Osteoblast (primary cell): Measurements from ENCODE around the gene LGMN. TPM values are rescaled to one million over a fixed set of nuclear protein-coding genes. Genes with fewer than 3 reads are reported as not detected.
A peak's percentile ranks its signal among the peaks of the same experiment; 100 is the strongest.

Experiments used
- DNase-seq: peaks from one replicate; pipeline ENCODE4 v3.0.0; 2011; ENCODE audit warnings: low spot score, mixed read lengths; ENCODE audit not compliant: insufficient read length; ENCODE audit errors: missing footprints
- H2AFZ ChIP-seq: 2 replicates; pipeline ENCODE4 v1.6.0; 2011; ENCODE audit warnings: mild to moderate bottlenecking, low read length
- H3K27ac ChIP-seq: 2 replicates; pipeline ENCODE4 v1.5.1; 2011; ENCODE audit warnings: mild to moderate bottlenecking, low read depth, low read length, moderate library complexity
- H3K27me3 ChIP-seq: 2 replicates; pipeline ENCODE4 v1.6.0; 2012; ENCODE audit warnings: mild to moderate bottlenecking, control low read depth, inconsistent platforms, low read length, moderate library complexity; ENCODE audit not compliant: insufficient read depth
- H3K36me3 ChIP-seq: 2 replicates; pipeline ENCODE4 v1.5.1; 2011; ENCODE audit warnings: mild to moderate bottlenecking, low read length, control low read depth, moderate library complexity; ENCODE audit not compliant: insufficient read depth
- H3K4me1 ChIP-seq: 2 replicates; pipeline ENCODE4 v1.5.1; 2011; ENCODE audit warnings: mild to moderate bottlenecking, low read length, control low read depth, moderate library complexity; ENCODE audit not compliant: insufficient read depth
- H3K4me2 ChIP-seq: 2 replicates; pipeline ENCODE4 v1.6.0; 2011; ENCODE audit warnings: mild to moderate bottlenecking, low read length; ENCODE audit not compliant: insufficient read depth
- H3K4me3 ChIP-seq: fragments of 200-600 bp; sonication (generic); 3 replicates; pipeline ENCODE4 v1.5.1; 2012; ENCODE audit warnings: mild to moderate bottlenecking, low read length, inconsistent platforms; ENCODE audit not compliant: insufficient read depth
- H3K79me2 ChIP-seq: 2 replicates; pipeline ENCODE4 v1.6.0; 2012; ENCODE audit warnings: mild to moderate bottlenecking, low read length, control low read depth, inconsistent platforms; ENCODE audit not compliant: insufficient read depth
- H3K9me3 ChIP-seq: 2 replicates; pipeline ENCODE4 v1.5.1; 2011; ENCODE audit warnings: low read depth, low read length, control low read depth
- H4K20me1 ChIP-seq: 2 replicates; pipeline ENCODE4 v1.6.0; 2012; ENCODE audit warnings: mild to moderate bottlenecking, low read length, control low read depth; ENCODE audit not compliant: insufficient read depth
- CTCF ChIP-seq: IDR thresholded peaks from 2 replicates; pipeline ENCODE4 v1.5.1; 2011; ENCODE audit warnings: mild to moderate bottlenecking, low read depth, low read length, moderate library complexity; ENCODE audit errors: extremely low read depth
- total RNA-seq: library from RNA; depleted of rRNA; stranded (reverse); fragments of >200 nt; gene quantifications from 2 replicates; pipeline ENCODE4 v1.2.3, GENCODE V29; 2012

LGMN gene
- total RNA-seq, 1 donor: 89.4 TPM

GRCh38 chr14:92670643-92671366 is 77.6 kb downstream of the LGMN start:
- no peaks in the 10 kb centered on the region for H3K36me3 ChIP-seq
- TF ChIP-seq CTCF: no peak
- H3K4me1 ChIP-seq: peaks cover 10% of the 10 kb centered on the region
- no peak overlapping the region for H3K4me2 ChIP-seq
- H3K27ac ChIP-seq: peak overlapping the region; percentile 31
- no peaks in the 10 kb centered on the region for H4K20me1 ChIP-seq
- H3K4me3 ChIP-seq: no peak overlapping the region
- no peaks in the 10 kb centered on the region for H3K79me2 ChIP-seq
- H2AFZ ChIP-seq: no peak overlapping the region
- no peaks in the 10 kb centered on the region for H3K9me3 ChIP-seq
- peak; percentile 89 for DNase-seq
- no peaks in the 10 kb centered on the region for H3K27me3 ChIP-seq

GRCh38 chr14:92670160-92670559 is 78.3 kb downstream of the LGMN start:
- Histone ChIP-seq H2AFZ (no peak overlapping the region), H3K27ac (peak overlapping the region; percentile 31)

GRCh38 chr14:92668276-92668973 is 80.0 kb downstream of the LGMN start:
- H3K27me3 ChIP-seq: no peaks in the 10 kb centered on the region

More at GRCh38 chr14:92670160-92670559, 78.3 kb downstream of the LGMN start:
- Histone ChIP-seq H3K9me3 (no peaks in the 10 kb centered on the region), H3K4me3 (no peak overlapping the region), H3K4me2 (no peak overlapping the region), H3K27me3 (no peaks in the 10 kb centered on the region), H3K79me2 (no peaks in the 10 kb centered on the region), H3K4me1 (peaks cover 10% of the 10 kb centered on the region), H3K36me3 (no peaks in the 10 kb centered on the region), H4K20me1 (no peaks in the 10 kb centered on the region)
- TF ChIP-seq CTCF: peak; percentile 29
- DNase-seq: peak; percentile 90

More at GRCh38 chr14:92668276-92668973, 80.0 kb downstream of the LGMN start:
- Histone ChIP-seq H3K27ac (no peak overlapping the region), H3K4me3 (no peak overlapping the region), H3K36me3 (no peaks in the 10 kb centered on the region), H4K20me1 (no peaks in the 10 kb centered on the region), H2AFZ (no peak overlapping the region), H3K4me2 (no peak overlapping the region), H3K79me2 (no peaks in the 10 kb centered on the region), H3K9me3 (no peaks in the 10 kb centered on the region), H3K4me1 (peaks cover 10% of the 10 kb centered on the region)
- no peak for TF ChIP-seq CTCF
- no peak for DNase-seq
